B cell (primary cell): Measurements from ENCODE around the gene NMT1. TPM values are rescaled to one million over a fixed set of nuclear protein-coding genes. Genes with fewer than 3 reads are reported as not detected.

ENCODE experiments used
- ATAC-seq: fragments of 200-7000 bp; cut with Tn5 transposase; one replicate; pipeline ENCODE4 v1.10.0; 2021; ENCODE audit warnings: low read depth, mild to moderate bottlenecking, moderate number of reproducible peaks, moderate library complexity
- CTCF ChIA-PET: fragments of 350-600 bp; sonication (Branson Sonifier 250); formaldehyde crosslinking; loops from one replicate; lab custom pipeline; 2021; ENCODE audit warnings: antibody characterized with exemption, inconsistent platforms; lab: Charles Lee
- POLR2A ChIA-PET: fragments of 350-600 bp; sonication (Branson Sonifier 250); formaldehyde crosslinking; loops from one replicate; lab custom pipeline; 2021; ENCODE audit warnings: antibody characterized with exemption; lab: Charles Lee
- DNase-seq: peaks from one replicate; pipeline ENCODE4 v3.0.0; 2013
- H2AFZ ChIP-seq: 2 replicates; pipeline ENCODE4 v1.6.1; 2012; ENCODE audit warnings: mild to moderate bottlenecking, low read depth, low read length; ENCODE audit not compliant: insufficient read depth, poor library complexity, severe bottlenecking
- H3K27ac ChIP-seq, 2 donors: 1 replicate in 1 of 2; 2 replicates in 1 of 2; pipeline ENCODE4 v1.5.1; 2012 to 2013; ENCODE audit warnings: low read length in 2 of 2, mild to moderate bottlenecking in 2 of 2, moderate library complexity in 1 of 2
- H3K27me3 ChIP-seq, 4 experiments: fragments of 200-600 bp in 1 of 4; sonication (generic) in 1 of 4; replicated peaks in 1 of 4; 1 replicate in 2 of 4; 2 replicates in 2 of 4; pipeline versions ENCODE4 v1.6.1 to v1.7.0; 2013 to 2016; ENCODE audit warnings: low read length in 3 of 4, mild to moderate bottlenecking in 2 of 4, mixed read lengths in 1 of 4, moderate library complexity in 1 of 4; ENCODE audit not compliant: insufficient read depth in 4 of 4, control insufficient read depth in 3 of 4; ENCODE audit errors: control extremely low read depth in 1 of 4
- H3K36me3 ChIP-seq, 2 experiments: replicated peaks in 1 of 2; 1 replicate in 1 of 2; 2 replicates in 1 of 2; pipeline versions ENCODE4 v1.6.1 to v1.7.1; 2013; ENCODE audit warnings: low read length in 1 of 2; ENCODE audit not compliant: insufficient read depth in 2 of 2, control insufficient read depth in 1 of 2; ENCODE audit errors: control extremely low read depth in 1 of 2, extremely low read depth in 1 of 2
- H3K4me1 ChIP-seq, 2 donors: fragments of 200-600 bp in 1 of 2; sonication (generic) in 1 of 2; 1 replicate in 1 of 2; 2 replicates in 1 of 2; pipeline versions ENCODE4 v1.5.1 to v1.6.1; 2013 to 2017; ENCODE audit warnings: low read length in 2 of 2; ENCODE audit not compliant: control insufficient read depth in 2 of 2, insufficient read depth in 2 of 2
- H3K4me2 ChIP-seq: replicated peaks from 2 replicates; pipeline ENCODE3; 2012; ENCODE audit warnings: mild to moderate bottlenecking, low read depth, low read length; ENCODE audit not compliant: poor library complexity, severe bottlenecking
- H3K4me3 ChIP-seq, 5 experiments: fragments of 200-600 bp in 1 of 5; sonication (generic) in 1 of 5; 1 replicate in 3 of 5; 2 replicates in 2 of 5; pipeline versions ENCODE4 v1.5.1 to v1.7.0; 2011 to 2016; ENCODE audit warnings: low read length in 4 of 5, mild to moderate bottlenecking in 4 of 5, low read depth in 2 of 5, control low read depth in 1 of 5, moderate library complexity in 1 of 5; ENCODE audit not compliant: insufficient read depth in 1 of 5; ENCODE audit errors: control extremely low read depth in 1 of 5, extremely low read depth in 1 of 5
- H3K79me2 ChIP-seq: fragments of 200-600 bp; sonication (generic); one replicate; pipeline ENCODE4 v1.6.0; 2016; ENCODE audit warnings: low read length; ENCODE audit not compliant: control insufficient read depth, insufficient read depth
- H3K9ac ChIP-seq: fragments of 200-600 bp; sonication (generic); 2 replicates; pipeline ENCODE4 v1.6.1; 2017; ENCODE audit warnings: mild to moderate bottlenecking, low read length, moderate library complexity
- H3K9me3 ChIP-seq, 3 donors: one replicate each; pipeline versions ENCODE4 v1.6.1 to v1.7.1; 2013; ENCODE audit warnings: low read length in 2 of 3; ENCODE audit not compliant: control insufficient read depth in 2 of 3, insufficient read depth in 1 of 3; ENCODE audit errors: control extremely low read depth in 1 of 3
- H4K20me1 ChIP-seq: 2 replicates; pipeline ENCODE4 v1.6.0; 2012; ENCODE audit warnings: mild to moderate bottlenecking, low read length; ENCODE audit not compliant: insufficient read depth, control insufficient read depth, poor library complexity, severe bottlenecking
- H3K27ac Mint-ChIP-seq: one replicate; pipeline ENCODE4 v1.8.0; 2021; ENCODE audit warnings: mixed read lengths
- H3K27me3 Mint-ChIP-seq: one replicate; pipeline ENCODE4 v1.8.0; 2021; ENCODE audit warnings: mixed read lengths
- H3K4me1 Mint-ChIP-seq: one replicate; pipeline ENCODE4 v1.8.0; 2021; ENCODE audit warnings: mixed read lengths
- H3K4me3 Mint-ChIP-seq: one replicate; pipeline ENCODE4 v1.8.0; 2021; ENCODE audit warnings: mixed read lengths
- H3K9me3 Mint-ChIP-seq: one replicate; pipeline ENCODE4 v1.8.0; 2022; ENCODE audit warnings: mixed read lengths; ENCODE audit not compliant: insufficient read depth
- CTCF ChIP-seq: fragments of 200-600 bp; IDR thresholded peaks from one replicate; pipeline ENCODE4 v1.8.0; 2022; ENCODE audit warnings: antibody characterized with exemption, mild to moderate bottlenecking
- EZH2 ChIP-seq: IDR thresholded peaks from 2 replicates; pipeline ENCODE4 v1.6.1; 2012; ENCODE audit warnings: borderline replicate concordance, low read depth, mild to moderate bottlenecking, moderate library complexity, low read length; ENCODE audit not compliant: insufficient read depth, poor library complexity, severe bottlenecking
- WGBS: methylation state at CpG from one replicate; pipeline ENCODE4 v1.1.5; 2013; ENCODE audit warnings: missing lambda C conversion rate; ENCODE audit not compliant: insufficient coverage; 5-methylcytosine and 5-hydroxymethylcytosine counted together
- intact Hi-C: fragments of 100-400 bp; cut with micrococcal nuclease; formaldehyde crosslinking; loops from one replicate; pipeline ENCODE4 v1.10.0; 2022
- polyA plus RNA-seq: library from polyadenylated mRNA; depleted of rRNA; stranded (reverse); fragments of >200 nt; gene quantifications from 2 replicates; pipeline ENCODE4 v1.2.3, GENCODE V29; 2012
- total RNA-seq, 2 donors: library from RNA; stranded (reverse); fragments of 120-200 nt in 1 of 2; gene quantifications; 1 replicate in 1 of 2; 2 replicates in 1 of 2; pipeline versions ENCODE4 v1.2.3 to v1.2.4, GENCODE V29; 2013 to 2022

NMT1 gene
- total and polyA plus RNA-seq, 2 donors (not counting 1 experiment from before 2014, with no cell fraction given), result 30.1 to 134 TPM

- H3K9ac ChIP-seq, result no peak overlapping the region
- H3K27ac Mint-ChIP-seq, result no peak overlapping the region
- no peak overlapping the region for H3K27ac ChIP-seq
- DNase-seq (no peak), ATAC-seq (no peak)
- H3K9me3 Mint-ChIP-seq, result no peaks in the 10 kb centered on the region
- no peaks in the 10 kb centered on the region for H3K27me3 Mint-ChIP-seq
- H3K27me3 ChIP-seq, result no peaks in the 10 kb centered on the region
- no peak for TF ChIP-seq CTCF
- TF ChIP-seq EZH2, result no peak
- CTCF ChIA-PET, result interaction anchor here (1.5 kb wide), 1 partner anchor 64 kb away, joined by 3 read pairs; no protein-coding TSS in a partner anchor
- no peak overlapping the region for H3K4me3 Mint-ChIP-seq
- H2AFZ ChIP-seq, result no peak overlapping the region
- H4K20me1 ChIP-seq, result peaks cover 15% of the 10 kb centered on the region
- intact Hi-C loops, result no loop called here
- peaks cover 0 to 43% of the 10 kb centered on the region in 2 experiments for H3K36me3 ChIP-seq
- peaks cover 6 to 10% of the 10 kb centered on the region in 2 donors for H3K4me1 ChIP-seq
- no peaks in the 10 kb centered on the region for H3K9me3 ChIP-seq
- peaks cover 44% of the 10 kb centered on the region for H3K79me2 ChIP-seq
- H3K4me3 ChIP-seq, result no peak overlapping the region
- 100% methylated on average over 14 of the region's 14 CpGs for WGBS
- no peak overlapping the region for H3K4me2 ChIP-seq
- POLR2A ChIA-PET, result no interaction called here
- peaks cover 13% of the 10 kb centered on the region for H3K4me1 Mint-ChIP-seq
Observed at GRCh38 chr17:45034599-45034998, 26.5 kb upstream of the NMT1 start.

GRCh38 chr17:45035848-45036247, 25.3 kb upstream of the NMT1 start:
- Histone ChIP-seq H2AFZ (no peak overlapping the region), H3K27me3 (no peaks in the 10 kb centered on the region), H3K9ac (no peak overlapping the region), H4K20me1 (peaks cover 17% of the 10 kb centered on the region), H3K4me1 (peaks cover 7 to 11% of the 10 kb centered on the region in 2 donors), H3K27ac (no peak overlapping the region), H3K36me3 (peaks cover 0 to 32% of the 10 kb centered on the region in 2 experiments), H3K79me2 (peaks cover 53% of the 10 kb centered on the region), H3K4me2 (no peak overlapping the region), H3K4me3 (no peak overlapping the region), H3K9me3 (no peaks in the 10 kb centered on the region)
- H3K4me3 Mint-ChIP-seq, result no peak overlapping the region
- ChIA-PET CTCF (no interaction called here), POLR2A (no interaction called here)
- WGBS, result 93% methylated on average over 13 of the region's 14 CpGs
- ATAC-seq, result no peak
- no peak overlapping the region for H3K27ac Mint-ChIP-seq
- no peak for DNase-seq
- intact Hi-C loops, result no loop called here
- peaks cover 14% of the 10 kb centered on the region for H3K4me1 Mint-ChIP-seq
- no peaks in the 10 kb centered on the region for H3K27me3 Mint-ChIP-seq
- TF ChIP-seq CTCF (no peak), EZH2 (no peak)
- H3K9me3 Mint-ChIP-seq, result no peaks in the 10 kb centered on the region
